IMR-90 (cell line): Measurements from ENCODE around the gene SMC1A. TPM values are rescaled to one million over a fixed set of nuclear protein-coding genes. Genes with fewer than 3 reads are reported as not detected.

Experiments
- ATAC-seq: fragments of 200-7000 bp; cut with Tn5 transposase; 2 replicates; pipeline ENCODE4 v1.9.1; 2020; ENCODE audit warnings: low read depth, mild to moderate bottlenecking, moderate library complexity
- BruUV-seq: library from RNA; stranded (reverse); fragments of 400-500 nt; replicated peaks from 2 replicates; lab custom pipeline; 2021; lab: Mats Ljungman, UMichigan
- CTCF ChIA-PET: fragments of 300-600 bp; formaldehyde crosslinking; extraction: SDS; loops from one replicate; lab custom pipeline; 2021; ENCODE audit warnings: antibody characterized with exemption; lab: Yijun Ruan, JAX
- POLR2A ChIA-PET: fragments of 300-600 bp; sonication (Branson Sonifier 250); formaldehyde crosslinking; loops from one replicate; lab custom pipeline; 2022; ENCODE audit warnings: antibody characterized with exemption; ENCODE audit not compliant: unreplicated experiment; lab: Charles Lee
- DNase-seq: peaks from one replicate; pipeline ENCODE4 v3.0.0; 2013
- H2AFZ ChIP-seq: replicated peaks from 2 replicates; pipeline ENCODE3; 2013; ENCODE audit warnings: low read length, mild to moderate bottlenecking; ENCODE audit not compliant: poor library complexity
- H2AK5ac ChIP-seq: 2 replicates; pipeline ENCODE4 v1.6.1; 2013; ENCODE audit warnings: low read depth, low read length, inconsistent platforms
- H2AK9ac ChIP-seq: replicated peaks from 2 replicates; pipeline ENCODE3; 2013; ENCODE audit warnings: mild to moderate bottlenecking, low read depth, low read length, moderate library complexity; ENCODE audit not compliant: poor library complexity
- H2BK120ac ChIP-seq: 2 replicates; pipeline ENCODE4 v1.6.1; 2013; ENCODE audit warnings: low read depth, low read length, inconsistent platforms
- H2BK15ac ChIP-seq: 3 replicates; pipeline ENCODE4 v1.6.1; 2013; ENCODE audit warnings: low read depth, low read length, inconsistent platforms
- H2BK20ac ChIP-seq: 2 replicates; pipeline ENCODE4 v1.6.1; 2013; ENCODE audit warnings: low read depth, mild to moderate bottlenecking, inconsistent platforms, low read length, moderate library complexity
- H2BK5ac ChIP-seq: 2 replicates; pipeline ENCODE4 v1.6.1; 2013; ENCODE audit warnings: mild to moderate bottlenecking, low read depth, low read length, inconsistent platforms; ENCODE audit not compliant: poor library complexity, severe bottlenecking
- H3K14ac ChIP-seq: replicated peaks from 2 replicates; pipeline ENCODE4 v1.6.1; 2013; ENCODE audit warnings: low read depth, low read length, inconsistent platforms
- H3K18ac ChIP-seq: 2 replicates; pipeline ENCODE4 v1.6.1; 2013; ENCODE audit warnings: low read depth, low read length, control low read depth
- H3K23ac ChIP-seq: 2 replicates; pipeline ENCODE4 v1.6.1; 2013; ENCODE audit warnings: low read depth, low read length, inconsistent platforms
- H3K27ac ChIP-seq: 2 replicates; pipeline ENCODE4 v1.5.1; 2013; ENCODE audit warnings: mild to moderate bottlenecking, control low read depth, low read length; ENCODE audit not compliant: insufficient read depth
- H3K27me3 ChIP-seq: 2 replicates; pipeline ENCODE4 v1.6.1; 2013; ENCODE audit warnings: low read length; ENCODE audit not compliant: control insufficient read depth, insufficient read depth
- H3K36me3 ChIP-seq: 2 replicates; pipeline ENCODE4 v1.6.1; 2013; ENCODE audit warnings: low read length, mixed read lengths; ENCODE audit not compliant: control insufficient read depth, insufficient read depth
- H3K4ac ChIP-seq: 2 replicates; pipeline ENCODE4 v1.6.1; 2013; ENCODE audit warnings: low read depth, low read length, inconsistent platforms
- H3K4me1 ChIP-seq: 2 replicates; pipeline ENCODE4 v1.6.1; 2013; ENCODE audit warnings: low read length, mixed read lengths; ENCODE audit not compliant: control insufficient read depth, insufficient read depth
- H3K4me2 ChIP-seq: 2 replicates; pipeline ENCODE4 v1.6.1; 2013; ENCODE audit warnings: low read depth, mild to moderate bottlenecking, control low read depth, low read length, moderate library complexity
- H3K4me3 ChIP-seq: 2 replicates; pipeline ENCODE4 v1.5.1; 2013; ENCODE audit warnings: low read depth, mild to moderate bottlenecking, control low read depth, low read length, moderate library complexity; ENCODE audit not compliant: insufficient read depth
- H3K56ac ChIP-seq: 2 replicates; pipeline ENCODE4 v1.6.1; 2013; ENCODE audit warnings: low read length, inconsistent platforms; ENCODE audit not compliant: insufficient read depth; ENCODE audit errors: extremely low read depth
- H3K79me1 ChIP-seq, 2 experiments: 2 replicates each; pipeline ENCODE4 v1.6.1; 2013; ENCODE audit warnings: low read length in 2 of 2, inconsistent platforms in 1 of 2, low read depth in 1 of 2
- H3K9ac ChIP-seq: 2 replicates; pipeline ENCODE4 v1.6.1; 2013; ENCODE audit warnings: low read depth, low read length, control low read depth
- H3K9me1 ChIP-seq: 2 replicates; pipeline ENCODE4 v1.6.1; 2013; ENCODE audit warnings: low read length, inconsistent platforms; ENCODE audit not compliant: insufficient read depth
- H3K9me3 ChIP-seq: 2 replicates; pipeline ENCODE4 v1.6.1; 2013; ENCODE audit warnings: low read length; ENCODE audit not compliant: control insufficient read depth, insufficient read depth
- H4K20me1 ChIP-seq: 2 replicates; pipeline ENCODE4 v1.6.1; 2013; ENCODE audit warnings: low read length, inconsistent platforms; ENCODE audit not compliant: insufficient read depth
- H4K5ac ChIP-seq: 2 replicates; pipeline ENCODE4 v1.6.1; 2013; ENCODE audit warnings: mild to moderate bottlenecking, low read depth, low read length, control low read depth
- H4K8ac ChIP-seq, 2 experiments: 2 replicates each; pipeline ENCODE4 v1.6.1; 2013; ENCODE audit warnings: low read depth in 2 of 2, low read length in 2 of 2, control low read depth in 1 of 2, inconsistent platforms in 1 of 2
- H4K91ac ChIP-seq: 2 replicates; pipeline ENCODE4 v1.6.1; 2013; ENCODE audit warnings: low read depth, low read length, inconsistent platforms; ENCODE audit not compliant: insufficient read depth
- CEBPB ChIP-seq: IDR thresholded peaks from 2 replicates; pipeline ENCODE4 v1.6.1; 2012; ENCODE audit warnings: low read depth, low read length, improper control_type of control experiment
- MXI1 ChIP-seq: IDR thresholded peaks from 2 replicates; pipeline ENCODE4 v1.6.1; 2012; ENCODE audit warnings: low read depth, mild to moderate bottlenecking, low read length, moderate library complexity, borderline replicate concordance
- RAD21 ChIP-seq: IDR thresholded peaks from 2 replicates; pipeline ENCODE4 v1.6.1; 2012; ENCODE audit warnings: low read length, improper control_type of control experiment
- RCOR1 ChIP-seq: IDR thresholded peaks from 2 replicates; pipeline ENCODE4 v1.6.1; 2012; ENCODE audit warnings: mild to moderate bottlenecking, low read length, improper control_type of control experiment; ENCODE audit not compliant: insufficient replicate concordance
- WGBS, 2 experiments: methylation state at CpG; one replicate each; pipeline versions ENCODE4 v1.1.5 to v1.1.7; 2013; ENCODE audit warnings: missing lambda C conversion rate in 2 of 2; ENCODE audit not compliant: insufficient read length in 1 of 2; ENCODE audit errors: extremely low coverage in 2 of 2; 5-methylcytosine and 5-hydroxymethylcytosine counted together
- dilution Hi-C: fragments of 300-500 bp; cut with HindIII; formaldehyde crosslinking; loops from one replicate; pipeline ENCODE4 v1.14.3; 2018; ENCODE audit warnings: low sequenced_read_pairs; ENCODE audit not compliant: unreplicated experiment
- in situ Hi-C: fragments of 300-500 bp; cut with MboI; formaldehyde crosslinking; loops from 3 replicates; pipeline ENCODE4 v1.14.3; 2019; ENCODE audit warnings: low sequenced_read_pairs, inconsistent platforms, mixed read lengths
- intact Hi-C: fragments of 100-400 bp; cut with micrococcal nuclease; formaldehyde crosslinking; loops from 2 replicates; pipeline ENCODE4 v1.10.0; 2022
- polyA plus RNA-seq, 3 experiments: library from polyadenylated mRNA; depleted of rRNA; stranded (reverse); fragments of >200 nt; gene quantifications; 2 replicates each; pipeline ENCODE4 v1.2.3, GENCODE V29; 2012; ENCODE audit warnings: low replicate concordance in 1 of 3
- total RNA-seq: library from RNA; depleted of rRNA; stranded (reverse); fragments of >200 nt; gene quantifications from 2 replicates; pipeline ENCODE4 v1.2.3, GENCODE V29; 2012
- TF ChIP-seq, protein P1 (sequence below): fragments of 150-350 bp; IDR thresholded peaks from 2 replicates; pipeline ENCODE4 v1.6.1; 2016; ENCODE audit warnings: low read depth, mild to moderate bottlenecking, low read length, moderate library complexity, borderline replicate concordance

The SMC1A gene
- total and polyA plus RNA-seq, 2 of the 4 experiments (the other 2 are of a cell fraction) = 35.8 to 41.0 TPM

GRCh38 chrX:53438832-53439230 lies 16.4 kb upstream of the SMC1A start:
- WGBS, 2 experiments = 0% methylated on average over 1 of the region's 1 CpG; no CpG with 5 or more reads in 1 of the 2 experiments
- H3K23ac ChIP-seq = no peak overlapping the region
- peaks cover 16% of the 10 kb centered on the region for H3K27me3 ChIP-seq
- H3K4ac ChIP-seq = no peak overlapping the region
- no peak overlapping the region for H2BK120ac ChIP-seq
- intact Hi-C loops (no loop called here), in situ Hi-C loops (no loop called here), dilution Hi-C loops (no loop called here)
- no peak overlapping the region for H3K9ac ChIP-seq
- H2AFZ ChIP-seq = no peak overlapping the region
- TF ChIP-seq MXI1 (no peak), CEBPB (no peak), RAD21 (no peak), RCOR1 (no peak)
- TF ChIP-seq, protein P1, sequence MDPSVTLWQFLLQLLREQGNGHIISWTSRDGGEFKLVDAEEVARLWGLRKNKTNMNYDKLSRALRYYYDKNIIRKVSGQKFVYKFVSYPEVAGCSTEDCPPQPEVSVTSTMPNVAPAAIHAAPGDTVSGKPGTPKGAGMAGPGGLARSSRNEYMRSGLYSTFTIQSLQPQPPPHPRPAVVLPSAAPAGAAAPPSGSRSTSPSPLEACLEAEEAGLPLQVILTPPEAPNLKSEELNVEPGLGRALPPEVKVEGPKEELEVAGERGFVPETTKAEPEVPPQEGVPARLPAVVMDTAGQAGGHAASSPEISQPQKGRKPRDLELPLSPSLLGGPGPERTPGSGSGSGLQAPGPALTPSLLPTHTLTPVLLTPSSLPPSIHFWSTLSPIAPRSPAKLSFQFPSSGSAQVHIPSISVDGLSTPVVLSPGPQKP = no peak
- H4K8ac ChIP-seq = no peak overlapping the region
- H3K9me1 ChIP-seq = peaks cover 4% of the 10 kb centered on the region; the same call in 1 of the 2 replicates
- H2AK9ac ChIP-seq = no peak overlapping the region
- no peak overlapping the region for H2AK5ac ChIP-seq
- no peak overlapping the region for H3K14ac ChIP-seq
- no peak overlapping the region for H3K4me3 ChIP-seq
- H2BK20ac ChIP-seq = no peak overlapping the region
- no peaks in the 10 kb centered on the region for H4K20me1 ChIP-seq
- H3K4me2 ChIP-seq = no peak overlapping the region
- H4K5ac ChIP-seq = no peak overlapping the region
- no TSS peak for BruUV-seq
- no peak overlapping the region for H3K27ac ChIP-seq
- DNase-seq (no peak), ATAC-seq (no peak)
- no peak overlapping the region for H3K18ac ChIP-seq
- no peaks in the 10 kb centered on the region for H3K36me3 ChIP-seq
- no peak overlapping the region for H4K91ac ChIP-seq
- no peak overlapping the region for H2BK15ac ChIP-seq
- no peak overlapping the region for H3K56ac ChIP-seq
- H2BK5ac ChIP-seq = no peak overlapping the region
- no peaks in the 10 kb centered on the region; a peak in 1 of 4 replicates for H3K79me1 ChIP-seq
- no peaks in the 10 kb centered on the region for H3K9me3 ChIP-seq
- peaks cover 4% of the 10 kb centered on the region; the same call in 1 of the 2 replicates for H3K4me1 ChIP-seq
- ChIA-PET POLR2A (no interaction called here), CTCF (no interaction called here)
